GM21447 (cell line): Measurements from ENCODE around the gene RABIF.
"Not testable (repeated sequence)": the region's sequence is repeated elsewhere in the genome, so short reads cannot be mapped to it uniquely, and the experiment has no call there.

ENCODE experiments used
- ATAC-seq: cut with Tn5 transposase; IDR thresholded peaks from one replicate; pipeline ENCODE4 v1.9.1; 2021; ENCODE audit not compliant: unreplicated experiment

The RABIF gene

DNA sequence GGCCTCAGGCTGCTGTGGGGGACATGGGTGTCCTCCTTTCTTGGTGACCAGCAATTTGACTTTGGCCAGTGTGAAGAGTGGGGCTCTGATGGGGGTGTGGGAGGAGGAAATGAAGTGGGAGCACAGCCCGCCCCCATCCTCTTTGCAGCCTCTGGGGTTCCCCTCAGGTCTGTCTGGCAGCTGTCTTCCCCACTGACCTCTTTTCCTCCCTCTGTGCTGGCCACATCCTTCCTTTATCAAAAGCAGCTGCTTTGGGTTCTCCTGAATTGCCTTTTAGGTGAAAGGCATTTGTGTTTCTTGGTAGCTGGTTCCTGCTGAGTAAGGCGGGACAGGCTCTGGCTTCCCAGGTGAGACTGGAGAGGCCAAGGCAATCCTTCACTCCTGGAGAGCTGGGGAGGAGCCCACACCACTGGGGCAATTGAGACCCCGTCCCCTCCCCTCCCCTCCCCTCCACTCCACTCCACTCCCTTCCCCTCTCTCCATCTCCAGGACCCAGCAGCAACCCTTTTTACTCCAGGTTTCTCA is 53.3 kb downstream of the RABIF start:
- no peak for ATAC-seq

DNA sequence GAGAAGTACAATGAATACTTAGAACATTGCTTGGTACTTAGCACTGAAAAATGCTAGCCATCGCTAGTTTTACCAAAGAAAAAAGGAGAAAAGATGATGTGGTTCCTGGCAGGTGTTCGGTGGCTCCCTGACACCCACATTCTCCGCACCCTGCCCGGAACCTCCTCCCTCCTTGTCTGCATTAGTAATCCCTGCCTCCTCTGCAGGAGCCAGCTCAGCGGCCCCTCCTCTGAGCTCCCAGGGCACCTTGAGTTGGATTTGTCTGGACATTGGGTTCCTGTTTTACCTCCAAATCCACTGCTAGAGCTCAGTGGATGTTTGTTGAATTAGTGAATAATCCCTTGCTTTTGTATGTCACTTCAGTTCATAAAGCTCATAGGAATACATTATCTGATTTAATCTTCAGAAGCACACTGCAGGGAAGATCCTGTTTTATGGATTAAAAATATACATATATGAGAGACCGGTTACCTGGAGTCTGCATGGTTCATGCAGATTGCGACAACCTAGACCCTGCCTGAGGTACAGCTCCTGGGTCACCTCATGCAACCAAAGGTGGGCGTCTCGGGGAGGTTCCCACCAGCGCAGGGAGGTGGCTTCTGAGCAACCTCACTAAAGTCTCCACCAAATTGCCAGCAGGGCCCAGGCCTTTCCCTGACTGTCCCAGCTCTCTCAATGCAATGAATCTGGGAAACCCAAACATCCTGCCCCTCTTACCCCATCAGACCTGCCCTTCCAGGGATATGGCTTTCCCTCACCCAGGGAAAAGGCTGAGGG is 54.0 kb downstream of the RABIF start:
- no peak for ATAC-seq

DNA sequence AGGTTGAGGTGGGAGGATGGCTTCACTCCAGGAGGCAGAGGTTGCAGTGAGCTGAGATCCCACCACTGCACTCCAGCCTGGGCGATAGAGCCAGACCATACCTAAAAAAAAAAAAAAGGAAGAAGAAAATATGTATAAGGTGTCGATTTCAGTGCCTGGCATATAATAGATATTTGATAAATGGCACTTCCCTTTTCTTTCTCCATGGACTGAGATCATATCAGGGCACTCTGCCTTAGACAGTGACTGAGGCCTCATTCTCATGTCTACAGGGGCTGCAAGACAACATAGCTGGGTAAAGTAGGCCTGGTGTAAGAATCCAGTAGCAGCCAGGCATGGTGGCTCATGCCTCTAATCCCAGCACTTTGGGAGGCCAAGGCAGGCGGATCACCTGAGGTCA is 57.0 kb downstream of the RABIF start:
- no peak for ATAC-seq

DNA sequence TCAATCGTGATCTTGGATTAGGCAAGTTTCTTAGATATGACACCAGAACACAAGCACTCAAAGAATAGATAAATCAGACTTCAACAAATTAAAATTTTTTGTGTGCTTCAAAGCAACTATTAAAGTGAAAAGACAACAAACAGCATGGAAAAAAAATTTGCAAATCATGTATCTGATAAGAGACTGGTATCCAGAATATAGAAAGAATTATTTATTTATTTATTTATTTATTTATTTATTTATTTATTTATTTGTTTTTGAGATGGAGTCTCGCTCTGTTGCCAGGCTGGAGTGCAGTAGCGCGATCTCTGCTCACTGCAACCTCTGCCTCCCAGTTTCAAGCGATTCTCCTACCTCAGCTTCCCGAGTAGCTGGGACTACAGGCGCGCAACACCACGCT is 59.7 kb downstream of the RABIF start:
- ATAC-seq: not testable (repeated sequence)
